Ovary (tissue), 3 donors: ENCODE data around the gene WWC1.

Source experiments
- POLR2A ChIP-seq: fragments of 450-650 bp; IDR thresholded peaks from one replicate; pipeline ENCODE4 v1.6.1; 2017; ENCODE audit warnings: antibody characterized with exemption, mild to moderate bottlenecking, moderate library complexity
- TF ChIP-seq, protein P1 (sequence below), 3 donors: fragments of 450-650 bp in 2 of 3; fragments of 200-600 bp in 1 of 3; IDR thresholded peaks; one replicate each; pipeline versions ENCODE4 v1.5.1 to v1.8.0; 2016 to 2022; ENCODE audit warnings: antibody characterized with exemption in 3 of 3, mild to moderate bottlenecking in 1 of 3
- donor health status: DM: no; HTN: no; CAD: no.

- TF ChIP-seq, protein P1, sequence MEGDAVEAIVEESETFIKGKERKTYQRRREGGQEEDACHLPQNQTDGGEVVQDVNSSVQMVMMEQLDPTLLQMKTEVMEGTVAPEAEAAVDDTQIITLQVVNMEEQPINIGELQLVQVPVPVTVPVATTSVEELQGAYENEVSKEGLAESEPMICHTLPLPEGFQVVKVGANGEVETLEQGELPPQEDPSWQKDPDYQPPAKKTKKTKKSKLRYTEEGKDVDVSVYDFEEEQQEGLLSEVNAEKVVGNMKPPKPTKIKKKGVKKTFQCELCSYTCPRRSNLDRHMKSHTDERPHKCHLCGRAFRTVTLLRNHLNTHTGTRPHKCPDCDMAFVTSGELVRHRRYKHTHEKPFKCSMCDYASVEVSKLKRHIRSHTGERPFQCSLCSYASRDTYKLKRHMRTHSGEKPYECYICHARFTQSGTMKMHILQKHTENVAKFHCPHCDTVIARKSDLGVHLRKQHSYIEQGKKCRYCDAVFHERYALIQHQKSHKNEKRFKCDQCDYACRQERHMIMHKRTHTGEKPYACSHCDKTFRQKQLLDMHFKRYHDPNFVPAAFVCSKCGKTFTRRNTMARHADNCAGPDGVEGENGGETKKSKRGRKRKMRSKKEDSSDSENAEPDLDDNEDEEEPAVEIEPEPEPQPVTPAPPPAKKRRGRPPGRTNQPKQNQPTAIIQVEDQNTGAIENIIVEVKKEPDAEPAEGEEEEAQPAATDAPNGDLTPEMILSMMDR (IDR thresholded peaks at IDR 0.05) = no peak
- TF ChIP-seq POLR2A = no peak
Measured at GRCh38 chr5:168411871-168412270, 120.4 kb downstream of the WWC1 start.
